HEK293T (cell line): Measurements from ENCODE around the gene LTBP2.

ENCODE experiments used
- CTCF ChIA-PET: fragments of 350-600 bp; formaldehyde crosslinking; extraction: SDS; loops from one replicate; lab custom pipeline; 2021; ENCODE audit warnings: antibody characterized with exemption, inconsistent platforms; lab: Yijun Ruan, JAX
- POLR2A ChIA-PET: fragments of 350-600 bp; formaldehyde crosslinking; extraction: SDS; loops from one replicate; lab custom pipeline; 2020; ENCODE audit warnings: antibody characterized with exemption, inconsistent platforms; lab: Yijun Ruan, JAX
- DNase-seq: peaks from one replicate; pipeline ENCODE4 v3.0.0; 2012; ENCODE audit warnings: mixed read lengths; ENCODE audit errors: extremely low spot score
- ARNT ChIP-seq: fragments of 450-650 bp; IDR thresholded peaks from 2 replicates; pipeline ENCODE4 v1.6.1; 2017; ENCODE audit warnings: mild to moderate bottlenecking
- BHLHE40 ChIP-seq: fragments of 450-650 bp; IDR thresholded peaks from 2 replicates; pipeline ENCODE4 v1.6.1; 2016; ENCODE audit warnings: mild to moderate bottlenecking, moderate library complexity, borderline replicate concordance
- CTBP1 ChIP-seq: fragments of 450-650 bp; IDR thresholded peaks from 2 replicates; pipeline ENCODE4 v1.6.1; 2016; ENCODE audit warnings: borderline replicate concordance
- ELF4 ChIP-seq: fragments of 450-650 bp; IDR thresholded peaks from 2 replicates; pipeline ENCODE4 v1.6.1; 2017; ENCODE audit warnings: antibody characterized with exemption
- FOXA1 ChIP-seq: fragments of 450-650 bp; IDR thresholded peaks from 2 replicates; pipeline ENCODE4 v1.6.1; 2016; ENCODE audit warnings: mild to moderate bottlenecking
- FOXK2 ChIP-seq: fragments of 450-650 bp; IDR thresholded peaks from 2 replicates; pipeline ENCODE4 v1.6.1; 2016; ENCODE audit warnings: mild to moderate bottlenecking
- FOXM1 ChIP-seq: fragments of 450-650 bp; IDR thresholded peaks from 2 replicates; pipeline ENCODE4 v1.6.1; 2017; ENCODE audit warnings: mild to moderate bottlenecking, borderline replicate concordance
- HDGF ChIP-seq: fragments of 450-650 bp; IDR thresholded peaks from 2 replicates; pipeline ENCODE4 v1.6.1; 2017; ENCODE audit warnings: antibody characterized with exemption, borderline replicate concordance
- L3MBTL2 ChIP-seq: fragments of 450-650 bp; conservative IDR thresholded peaks from 2 replicates; pipeline ENCODE4 v1.6.1; 2016; ENCODE audit warnings: mild to moderate bottlenecking
- LEF1 ChIP-seq: fragments of 450-650 bp; IDR thresholded peaks from 2 replicates; pipeline ENCODE4 v1.6.1; 2017; ENCODE audit warnings: mild to moderate bottlenecking, borderline replicate concordance
- NFRKB ChIP-seq: fragments of 450-650 bp; IDR thresholded peaks from 2 replicates; pipeline ENCODE4 v1.6.1; 2016; ENCODE audit warnings: mild to moderate bottlenecking, moderate library complexity
- PKNOX1 ChIP-seq: fragments of 450-650 bp; IDR thresholded peaks from 2 replicates; pipeline ENCODE4 v1.6.1; 2016
- SP1 ChIP-seq: fragments of 450-650 bp; IDR thresholded peaks from 2 replicates; pipeline ENCODE4 v1.6.1; 2017
- SUZ12 ChIP-seq: fragments of 450-650 bp; IDR thresholded peaks from 2 replicates; pipeline ENCODE4 v1.6.1; 2016; ENCODE audit warnings: mild to moderate bottlenecking
- TARDBP ChIP-seq: fragments of 450-650 bp; IDR thresholded peaks from 2 replicates; pipeline ENCODE4 v1.6.1; 2016
- ZNF384 ChIP-seq: fragments of 450-650 bp; IDR thresholded peaks from 2 replicates; pipeline ENCODE4 v1.6.1; 2016

The LTBP2 gene

GRCh38 chr14:74596741-74597450 lies 15.1 kb downstream of the LTBP2 start:
- TF ChIP-seq CTBP1 (no peak), LEF1 (no peak), TARDBP (no peak), BHLHE40 (no peak), NFRKB (no peak), PKNOX1 (no peak), ARNT (no peak), FOXA1 (no peak), SP1 (no peak), FOXK2 (no peak), FOXM1 (no peak), SUZ12 (no peak), ELF4 (no peak)
- CTCF ChIA-PET, result interaction anchor here (0.6 kb wide), 1 partner anchor 89 kb away, joined by 3 read pairs; no protein-coding TSS in a partner anchor
- no peak for DNase-seq
- POLR2A ChIA-PET, result no interaction called here

- no peak for DNase-seq
- POLR2A ChIA-PET, result no interaction called here
- CTCF ChIA-PET, result interaction anchor here (1.0 to 2.1 kb wide), 2 partner anchors 14 to 17 kb away, joined by 4 to 9 read pairs; partner anchors contain the start of gene LTBP2
- no peak for TF ChIP-seq NFRKB
- TF ChIP-seq HDGF, result no peak
- no peak for TF ChIP-seq ELF4
- TF ChIP-seq LEF1, result no peak
- no peak for TF ChIP-seq PKNOX1
- no peak for TF ChIP-seq FOXA1
- no peak for TF ChIP-seq ARNT
- no peak for TF ChIP-seq BHLHE40
- no peak for TF ChIP-seq CTBP1
- TF ChIP-seq FOXM1, result no peak
- TF ChIP-seq SUZ12, result no peak
- no peak for TF ChIP-seq SP1
- no peak for TF ChIP-seq L3MBTL2
- no peak for TF ChIP-seq TARDBP
These were observed 16.9 kb downstream of the LTBP2 start for GRCh38 chr14:74595006-74595735.

- DNase-seq, result no peak
- POLR2A ChIA-PET, result interaction anchor here (1.3 kb wide), 1 partner anchor 9 kb away, joined by 3 read pairs; no protein-coding TSS in a partner anchor
- CTCF ChIA-PET, result interaction anchor here (1.0 to 2.1 kb wide), 2 partner anchors 15 to 18 kb away, joined by 4 to 9 read pairs; partner anchors contain the start of gene LTBP2
- TF ChIP-seq ZNF384 (no peak), NFRKB (no peak), CTBP1 (no peak), FOXK2 (no peak), BHLHE40 (no peak), LEF1 (no peak), ELF4 (no peak), L3MBTL2 (no peak), TARDBP (no peak), FOXM1 (no peak), ARNT (no peak), HDGF (no peak)
These were observed 17.4 kb downstream of the LTBP2 start for GRCh38 chr14:74594606-74595005.

GRCh38 chr14:74594029-74594428 lies 18.0 kb downstream of the LTBP2 start:
- no peak for DNase-seq
- TF ChIP-seq FOXM1 (no peak), PKNOX1 (no peak), L3MBTL2 (no peak), ARNT (no peak), BHLHE40 (no peak), SUZ12 (no peak), HDGF (no peak), TARDBP (no peak), SP1 (no peak), ELF4 (no peak)
- POLR2A ChIA-PET, result interaction anchor here (1.3 kb wide), 1 partner anchor 9 kb away, joined by 3 read pairs; no protein-coding TSS in a partner anchor
- CTCF ChIA-PET, result interaction anchor here (1.5 to 2.1 kb wide), 2 partner anchors 15 to 299 kb away, joined by 3 to 9 read pairs; no protein-coding TSS in a partner anchor

GRCh38 chr14:74593241-74593953 lies 18.6 kb downstream of the LTBP2 start:
- no peak for DNase-seq
- TF ChIP-seq L3MBTL2 (no peak), FOXA1 (no peak), CTBP1 (no peak), HDGF (no peak), NFRKB (no peak)
- POLR2A ChIA-PET, result interaction anchor here (1.0 to 1.3 kb wide), 2 partner anchors 8 to 11 kb away, joined by 3 read pairs; no protein-coding TSS in a partner anchor
- CTCF ChIA-PET, result interaction anchor here (1.5 to 2.1 kb wide), 2 partner anchors 16 to 299 kb away, joined by 3 to 9 read pairs; no protein-coding TSS in a partner anchor
